Neural cell (in vitro differentiated cells): ENCODE results near the gene LCNL1. TPM values are rescaled to one million over a fixed set of nuclear protein-coding genes. Genes with fewer than 3 reads are reported as not detected.

Experiments used
- H2AFZ ChIP-seq: fragments of 200-600, 300-800 bp; sonication (generic), shearing (Covaris generic); 2 replicates; pipeline ENCODE4 v1.6.0; 2014; ENCODE audit warnings: low read depth, mild to moderate bottlenecking, antibody characterized with exemption, low read length, moderate library complexity
- H3F3A ChIP-seq: fragments of 200-600 bp; shearing (Covaris generic); 2 replicates; pipeline ENCODE4 v1.6.1; 2016; ENCODE audit warnings: mild to moderate bottlenecking, moderate library complexity, mixed read lengths, antibody characterized with exemption, low read length; ENCODE audit not compliant: insufficient read depth, poor library complexity, severe bottlenecking
- H3K27ac ChIP-seq: fragments of 200-600, 300-800 bp; sonication (generic), shearing (Covaris generic); 2 replicates; pipeline ENCODE4 v1.5.1; 2014; ENCODE audit warnings: mild to moderate bottlenecking, low read length, moderate library complexity
- H3K27me3 ChIP-seq: fragments of 300-800, 200-600 bp; sonication (generic), shearing (Covaris generic); 2 replicates; pipeline ENCODE4 v1.6.0; 2014; ENCODE audit warnings: mild to moderate bottlenecking, low read depth, low read length, moderate library complexity; ENCODE audit not compliant: insufficient read depth
- H3K36me3 ChIP-seq: fragments of 300-800, 200-600 bp; sonication (generic), shearing (Covaris generic); 2 replicates; pipeline ENCODE4 v1.5.1; 2014; ENCODE audit warnings: mild to moderate bottlenecking, antibody characterized with exemption, low read length, moderate library complexity; ENCODE audit not compliant: insufficient read depth
- H3K4me2 ChIP-seq: fragments of 300-800, 200-600 bp; sonication (generic), shearing (Covaris generic); 2 replicates; pipeline ENCODE4 v1.6.0; 2014; ENCODE audit warnings: mild to moderate bottlenecking, low read length
- H3K4me3 ChIP-seq: fragments of 300-800, 200-600 bp; sonication (generic), shearing (Covaris generic); 2 replicates; pipeline ENCODE4 v1.5.1; 2014; ENCODE audit warnings: mild to moderate bottlenecking, low read length, moderate library complexity
- H3K79me2 ChIP-seq: fragments of 200-600 bp; shearing (Covaris generic); replicated peaks from 2 replicates; pipeline ENCODE4 v1.6.0; 2014; ENCODE audit warnings: mild to moderate bottlenecking, low read length, moderate library complexity; ENCODE audit not compliant: insufficient read depth
- H3K9ac ChIP-seq: fragments of 300-800, 200-600 bp; sonication (generic), shearing (Covaris generic); 2 replicates; pipeline ENCODE4 v1.6.1; 2016; ENCODE audit warnings: mild to moderate bottlenecking, low read length, mixed read lengths
- H3K9me2 ChIP-seq: fragments of 200-600 bp; shearing (Covaris generic); 2 replicates; pipeline ENCODE4 v1.6.1; 2016; ENCODE audit warnings: mild to moderate bottlenecking, low read length, mixed read lengths; ENCODE audit not compliant: insufficient read depth
- H3K9me3 ChIP-seq: fragments of 200-600, 300-800 bp; sonication (generic), shearing (Covaris generic); 2 replicates; pipeline ENCODE4 v1.6.1; 2016; ENCODE audit warnings: mild to moderate bottlenecking, mixed run types, low read length, moderate library complexity, mixed read lengths
- H4K20me1 ChIP-seq: fragments of 200-600 bp; shearing (Covaris generic); 2 replicates; pipeline ENCODE4 v1.6.1; 2016; ENCODE audit warnings: mild to moderate bottlenecking, mixed run types; ENCODE audit not compliant: insufficient read depth
- CTCF ChIP-seq: fragments of 450-650 bp; IDR thresholded peaks from 2 replicates; pipeline ENCODE4 v1.5.1; 2014; ENCODE audit warnings: antibody characterized with exemption, mild to moderate bottlenecking, moderate library complexity; ENCODE audit not compliant: poor library complexity, severe bottlenecking
- EP300 ChIP-seq: fragments of 450-650 bp; conservative IDR thresholded peaks from 2 replicates; pipeline ENCODE4 v1.6.1; 2014; ENCODE audit warnings: antibody characterized with exemption, mild to moderate bottlenecking, moderate library complexity; ENCODE audit not compliant: poor library complexity, severe bottlenecking
- EZH2 ChIP-seq: fragments of 200-600, 300-800 bp; shearing (Covaris generic), sonication (generic); IDR thresholded peaks from 2 replicates; pipeline ENCODE4 v1.6.1; 2014; ENCODE audit warnings: antibody characterized with exemption, low read length, borderline replicate concordance, mild to moderate bottlenecking; ENCODE audit not compliant: insufficient read depth, poor library complexity, severe bottlenecking
- MXI1 ChIP-seq: fragments of 450-650 bp; conservative IDR thresholded peaks from 2 replicates; pipeline ENCODE4 v1.6.1; 2014; ENCODE audit warnings: antibody characterized with exemption, mild to moderate bottlenecking; ENCODE audit not compliant: poor library complexity, severe bottlenecking
- POLR2AphosphoS5 ChIP-seq: IDR thresholded peaks from 2 replicates; pipeline ENCODE4 v1.6.1; 2012
- RAD21 ChIP-seq: fragments of 450-650 bp; conservative IDR thresholded peaks from 2 replicates; pipeline ENCODE4 v1.6.1; 2014; ENCODE audit warnings: antibody characterized with exemption, mild to moderate bottlenecking, moderate library complexity
- REST ChIP-seq: IDR thresholded peaks from 2 replicates; pipeline ENCODE4 v1.6.1; 2012; ENCODE audit warnings: borderline replicate concordance
- SMC3 ChIP-seq: fragments of 450-650 bp; conservative IDR thresholded peaks from 2 replicates; pipeline ENCODE4 v1.6.1; 2014; ENCODE audit warnings: antibody characterized with exemption, mild to moderate bottlenecking, moderate library complexity; ENCODE audit not compliant: poor library complexity
- TAF1 ChIP-seq: IDR thresholded peaks from 2 replicates; pipeline ENCODE4 v1.6.1; 2012; ENCODE audit warnings: low read depth
- polyA plus RNA-seq: library from polyadenylated mRNA; depleted of rRNA; stranded (reverse); fragments of >200 nt; gene quantifications from 2 replicates; pipeline ENCODE4 v1.2.3, GENCODE V29; 2014

LCNL1 gene
- polyA plus RNA-seq, 1 donor from 2014 or later: not detected

DNA sequence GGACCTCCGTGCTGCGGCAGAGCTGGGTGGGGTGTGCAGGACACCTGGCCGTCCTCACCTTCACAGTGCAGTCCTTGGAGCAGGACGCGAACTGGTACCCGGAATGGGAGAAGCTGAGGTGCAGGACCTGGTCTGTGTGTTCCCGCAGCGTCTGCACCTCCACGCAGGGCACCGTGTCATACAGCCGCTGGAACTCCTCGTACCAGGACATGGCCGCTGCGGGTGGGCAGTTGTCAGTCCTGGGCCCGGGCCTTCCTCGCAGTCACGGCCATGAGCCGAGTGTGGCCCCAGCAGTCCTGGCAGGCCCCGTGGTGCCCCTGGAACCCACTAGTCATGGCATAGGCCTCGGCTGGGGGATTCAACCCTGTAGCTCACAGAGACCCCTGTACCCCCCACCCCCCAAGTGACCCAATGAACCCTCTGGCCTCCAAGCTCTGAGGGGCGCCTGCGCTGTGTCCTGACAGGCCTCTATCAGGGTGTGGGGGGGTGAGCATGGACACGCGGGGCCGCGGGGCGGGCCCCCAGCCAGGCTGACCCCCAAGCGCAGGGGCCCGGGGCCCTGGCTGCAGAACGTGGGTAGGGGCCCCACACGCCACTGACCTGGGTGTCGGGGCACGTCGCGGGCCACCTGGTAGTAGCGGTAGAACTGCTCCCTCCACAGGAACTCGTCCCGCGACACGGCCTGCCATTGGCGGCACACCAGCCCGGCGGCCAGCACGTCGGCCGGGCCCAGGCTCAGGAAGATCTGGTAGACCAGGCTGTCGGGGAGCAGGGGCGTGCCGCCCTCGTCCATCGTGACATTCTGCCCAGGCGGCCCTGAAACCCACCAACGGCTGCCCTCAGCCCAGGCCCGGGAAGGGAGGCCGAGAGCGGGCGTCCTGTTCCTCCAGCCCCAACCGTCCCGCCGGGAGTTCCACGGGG lies 39.2 kb upstream of the LCNL1 start:
- Histone ChIP-seq H3K9me2 (no peaks in the 10 kb centered on the region), H3K79me2 (peaks cover 8% of the 10 kb centered on the region), H3K27me3 (no peaks in the 10 kb centered on the region), H3K27ac (no peak overlapping the region), H3K4me3 (peak overlapping the region; percentile 97), H3K36me3 (peaks cover 6% of the 10 kb centered on the region), H3K4me2 (peak overlapping the region; percentile 44), H2AFZ (no peak overlapping the region), H3F3A (no peaks in the 10 kb centered on the region), H3K9ac (peak overlapping the region; percentile 74), H3K9me3 (no peaks in the 10 kb centered on the region), H4K20me1 (no peaks in the 10 kb centered on the region)
- TF ChIP-seq RAD21 (no peak), REST (no peak), CTCF (no peak), EZH2 (no peak), TAF1 (no peak), POLR2AphosphoS5 (no peak), MXI1 (no peak), SMC3 (no peak), EP300 (no peak)

DNA sequence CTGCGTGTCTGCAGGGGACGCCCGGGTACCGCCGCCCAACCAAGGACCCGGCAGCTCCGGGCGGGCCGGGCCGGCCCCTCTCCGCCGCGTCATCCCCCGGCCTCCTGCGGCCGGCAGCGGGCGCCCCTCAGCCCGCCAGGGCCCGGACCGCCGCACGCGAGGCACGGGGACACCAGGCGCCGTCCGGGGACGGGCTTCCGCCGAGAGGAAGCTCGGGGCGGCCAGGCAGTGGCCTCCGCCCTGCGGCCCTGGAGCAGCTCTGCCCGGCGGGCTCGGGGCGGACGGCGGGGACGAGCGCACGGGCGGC lies 38.6 kb upstream of the LCNL1 start:
- Histone ChIP-seq H3K79me2 (peaks cover 8% of the 10 kb centered on the region), H3K27ac (no peak overlapping the region), H2AFZ (no peak overlapping the region), H3K4me3 (peak overlapping the region; percentile 97), H3K9ac (peak overlapping the region; percentile 74), H3K36me3 (peaks cover 6% of the 10 kb centered on the region), H3K9me2 (no peaks in the 10 kb centered on the region), H3F3A (no peaks in the 10 kb centered on the region), H3K9me3 (no peaks in the 10 kb centered on the region), H3K4me2 (no peak overlapping the region), H3K27me3 (no peaks in the 10 kb centered on the region), H4K20me1 (no peaks in the 10 kb centered on the region)
- TF ChIP-seq RAD21: no peak
- no peak for TF ChIP-seq REST
- TF ChIP-seq EP300: no peak
- no peak for TF ChIP-seq CTCF
- no peak for TF ChIP-seq POLR2AphosphoS5
- TF ChIP-seq SMC3: no peak
- TF ChIP-seq EZH2: no peak
- no peak for TF ChIP-seq MXI1
